SU-DHL-6 (cell line): Measurements from ENCODE around the gene CNPPD1.

Experiments
- EZH2phosphoT487 ChIP-seq: fragments of 200-600 bp; sonication (generic), shearing (Covaris generic); conservative IDR thresholded peaks from 2 replicates; pipeline ENCODE4 v1.6.1; 2018; ENCODE audit warnings: mild to moderate bottlenecking, antibody characterized with exemption, low read length, moderate library complexity, mixed read lengths
- TF ChIP-seq, protein P1 (sequence below): fragments of 200-600 bp; sonication (generic); IDR thresholded peaks from one replicate; pipeline ENCODE4 v1.5.1; 2017; ENCODE audit warnings: antibody characterized with exemption, mild to moderate bottlenecking, low read length, moderate library complexity; ENCODE audit not compliant: insufficient read depth, poor library complexity, severe bottlenecking

DNA sequence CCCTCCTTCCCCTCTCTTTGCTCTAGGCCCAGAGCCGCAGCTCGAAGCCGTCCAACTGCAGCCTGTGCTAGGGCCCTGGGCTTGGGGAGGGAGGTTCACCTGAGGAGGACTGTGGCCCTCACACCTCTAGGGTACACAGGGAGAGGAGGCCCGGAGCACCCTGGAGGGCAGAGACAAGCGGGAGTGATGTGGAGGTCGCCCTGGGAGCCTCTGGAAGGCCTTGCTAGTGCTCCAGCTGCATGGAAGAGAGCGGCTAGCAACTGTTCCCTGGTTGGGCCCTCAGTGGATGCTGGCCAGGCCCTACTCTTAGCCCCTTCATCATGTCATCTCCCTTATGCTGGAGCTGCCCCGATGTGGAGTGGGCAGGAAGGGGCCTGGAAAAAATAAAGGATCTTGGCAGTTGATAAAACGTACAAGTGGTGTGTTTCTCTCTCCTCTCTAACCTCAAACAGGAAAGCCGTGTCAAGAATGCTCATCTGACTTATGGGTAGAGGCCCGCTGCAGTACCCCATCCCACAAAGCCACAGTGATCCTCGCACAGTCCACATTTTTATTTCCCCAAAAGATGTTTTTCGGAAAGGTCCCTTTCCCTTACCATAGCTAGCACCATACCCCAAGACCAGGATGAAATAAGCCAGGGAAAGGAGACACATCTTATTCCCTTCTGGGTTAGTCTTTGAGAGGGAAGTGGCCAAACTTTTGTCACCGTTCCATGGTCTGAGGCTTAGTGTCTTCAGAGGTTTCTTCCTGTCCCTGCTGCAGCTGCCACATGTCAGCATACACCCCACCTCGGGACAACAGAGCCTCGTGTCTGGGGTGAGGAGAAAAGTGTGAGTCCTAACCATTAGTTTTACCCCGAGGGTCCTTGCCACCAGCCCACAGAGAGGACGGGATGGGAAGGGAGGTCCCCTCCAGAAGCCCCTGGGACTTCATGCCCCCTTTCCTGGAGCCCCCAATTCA is 32.8 kb upstream of the CNPPD1 start:
- TF ChIP-seq EZH2phosphoT487: no peak
- TF ChIP-seq, protein P1, sequence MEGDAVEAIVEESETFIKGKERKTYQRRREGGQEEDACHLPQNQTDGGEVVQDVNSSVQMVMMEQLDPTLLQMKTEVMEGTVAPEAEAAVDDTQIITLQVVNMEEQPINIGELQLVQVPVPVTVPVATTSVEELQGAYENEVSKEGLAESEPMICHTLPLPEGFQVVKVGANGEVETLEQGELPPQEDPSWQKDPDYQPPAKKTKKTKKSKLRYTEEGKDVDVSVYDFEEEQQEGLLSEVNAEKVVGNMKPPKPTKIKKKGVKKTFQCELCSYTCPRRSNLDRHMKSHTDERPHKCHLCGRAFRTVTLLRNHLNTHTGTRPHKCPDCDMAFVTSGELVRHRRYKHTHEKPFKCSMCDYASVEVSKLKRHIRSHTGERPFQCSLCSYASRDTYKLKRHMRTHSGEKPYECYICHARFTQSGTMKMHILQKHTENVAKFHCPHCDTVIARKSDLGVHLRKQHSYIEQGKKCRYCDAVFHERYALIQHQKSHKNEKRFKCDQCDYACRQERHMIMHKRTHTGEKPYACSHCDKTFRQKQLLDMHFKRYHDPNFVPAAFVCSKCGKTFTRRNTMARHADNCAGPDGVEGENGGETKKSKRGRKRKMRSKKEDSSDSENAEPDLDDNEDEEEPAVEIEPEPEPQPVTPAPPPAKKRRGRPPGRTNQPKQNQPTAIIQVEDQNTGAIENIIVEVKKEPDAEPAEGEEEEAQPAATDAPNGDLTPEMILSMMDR: no peak
